T follicular helper cell (primary cell): ENCODE measurements around the gene PGAM5.
A peak's percentile ranks its signal among the peaks of the same experiment; 100 is the strongest.

ENCODE experiments used
- DNase-seq: peaks from one replicate; pipeline ENCODE4 v3.0.0-alpha.2; 2020; ENCODE audit warnings: low read depth
- total RNA-seq, 2 experiments: gene quantifications; one replicate each; lab custom pipeline; 2026; lab: John Stamatoyannopoulos, UW

The PGAM5 gene
- total RNA-seq, result 60.0 to 170 reads per million in 2 experiments

- peak; percentile 92 for DNase-seq
Observed at GRCh38 chr12:132710405-132711079, at the start of gene PGAM5. Gene PGAM5 (plus strand): TSS chr12:132710842. CDS start chr12:132710877, 35 bp downstream.

GRCh38 chr12:132660996-132661395, 49.6 kb upstream of the PGAM5 start:
- no peak for DNase-seq

- DNase-seq, result no peak
Observed at GRCh38 chr12:132661972-132662371, 48.7 kb upstream of the PGAM5 start.

GRCh38 chr12:132662901-132663755, 47.5 kb upstream of the PGAM5 start:
- no peak for DNase-seq

- no peak for DNase-seq
Observed at GRCh38 chr12:132664206-132665148, 46.2 kb upstream of the PGAM5 start.

- DNase-seq, result no peak
Observed at GRCh38 chr12:132665149-132665491, 45.5 kb upstream of the PGAM5 start.

GRCh38 chr12:132665794-132666193, 44.8 kb upstream of the PGAM5 start:
- no peak for DNase-seq

- no peak for DNase-seq
Observed at GRCh38 chr12:132668191-132669088, 42.2 kb upstream of the PGAM5 start.

GRCh38 chr12:132669166-132669879, 41.3 kb upstream of the PGAM5 start:
- DNase-seq, result no peak

- DNase-seq, result no peak
Observed at GRCh38 chr12:132672116-132672515, 38.5 kb upstream of the PGAM5 start.

- no peak for DNase-seq
Observed at GRCh38 chr12:132672678-132673077, 38.0 kb upstream of the PGAM5 start.

GRCh38 chr12:132673288-132674179, 37.1 kb upstream of the PGAM5 start:
- DNase-seq, result no peak

- DNase-seq, result no peak
Observed at GRCh38 chr12:132674561-132674960, 36.1 kb upstream of the PGAM5 start.

GRCh38 chr12:132675757-132676432, 34.7 kb upstream of the PGAM5 start:
- no peak for DNase-seq

- DNase-seq, result no peak
Observed at GRCh38 chr12:132677492-132677891, 33.1 kb upstream of the PGAM5 start.

GRCh38 chr12:132685400-132685799, 25.2 kb upstream of the PGAM5 start:
- no peak for DNase-seq

- no peak for DNase-seq
Observed at GRCh38 chr12:132686825-132687210, 23.8 kb upstream of the PGAM5 start.

GRCh38 chr12:132687211-132688164, 23.2 kb upstream of the PGAM5 start, which contains the start of the genes POLE and PXMP2:
Gene POLE (minus strand): TSS chr12:132687342. CDS start chr12:132687315, 27 bp downstream.
Gene PXMP2 (plus strand): TSS chr12:132687587. CDS start chr12:132687671, 84 bp downstream.
- peak; percentile 89 for DNase-seq
